Activated B cell treated with CpG ODN at 0.5 μM for 24 hours (primary cell): ENCODE measurements around the gene LUC7L3. TPM values are rescaled to one million over a fixed set of nuclear protein-coding genes. Genes with fewer than 3 reads are reported as not detected.

Experiments
- ATAC-seq: fragments of 200-7000 bp; cut with Tn5 transposase; one replicate; pipeline ENCODE4 v1.10.0; 2021; ENCODE audit warnings: low read depth, mild to moderate bottlenecking, moderate library complexity
- CTCF ChIA-PET: fragments of 350-600 bp; sonication (Branson Sonifier 250); formaldehyde crosslinking; loops from one replicate; lab custom pipeline; 2021; ENCODE audit warnings: antibody characterized with exemption; lab: Charles Lee
- POLR2A ChIA-PET: fragments of 350-600 bp; sonication (Branson Sonifier 250); formaldehyde crosslinking; loops from one replicate; lab custom pipeline; 2021; ENCODE audit warnings: antibody characterized with exemption; lab: Charles Lee
- DNase-seq: peaks from one replicate; pipeline ENCODE4 v3.0.0; 2022
- H3K27ac Mint-ChIP-seq: one replicate; pipeline ENCODE4 v1.8.0; 2020; ENCODE audit warnings: mixed read lengths
- H3K27me3 Mint-ChIP-seq: one replicate; pipeline ENCODE4 v1.8.0; 2021; ENCODE audit warnings: mixed read lengths
- H3K36me3 Mint-ChIP-seq: one replicate; pipeline ENCODE4 v1.8.0; 2021; ENCODE audit warnings: low read depth, mixed read lengths
- H3K4me1 Mint-ChIP-seq: one replicate; pipeline ENCODE4 v1.8.0; 2021; ENCODE audit warnings: mixed read lengths
- H3K4me3 Mint-ChIP-seq: one replicate; pipeline ENCODE4 v1.8.0; 2020; ENCODE audit warnings: mild to moderate bottlenecking, mixed read lengths
- H3K9me3 Mint-ChIP-seq: one replicate; pipeline ENCODE4 v1.8.0; 2020; ENCODE audit warnings: mixed read lengths
- CTCF ChIP-seq: fragments of 200-600 bp; IDR thresholded peaks from one replicate; pipeline ENCODE4 v1.8.0; 2022; ENCODE audit warnings: antibody characterized with exemption, mild to moderate bottlenecking
- intact Hi-C: fragments of 100-400 bp; cut with micrococcal nuclease; formaldehyde crosslinking; loops from one replicate; pipeline ENCODE4 v1.15.1; 2024
- total RNA-seq: library from RNA; stranded (reverse); gene quantifications from 2 replicates; pipeline ENCODE4 v1.2.3, GENCODE V29; 2022

The LUC7L3 gene
- total RNA-seq, 1 donor from 2014 or later = 158 TPM

GRCh38 chr17:50771991-50772785, 52.8 kb downstream of the LUC7L3 start:
- CTCF ChIA-PET = no interaction called here
- ATAC-seq = no peak
- no peaks in the 10 kb centered on the region for H3K27me3 Mint-ChIP-seq
- POLR2A ChIA-PET = interaction anchor here (0.7 to 1.1 kb wide), 2 partner anchors 10 to 53 kb away, joined by 3 read pairs; partner anchors contain the start of gene LUC7L3
- TF ChIP-seq CTCF = no peak
- peak overlapping the region; percentile 10 for H3K27ac Mint-ChIP-seq
- peaks cover 6% of the 10 kb centered on the region for H3K4me1 Mint-ChIP-seq
- no peaks in the 10 kb centered on the region for H3K36me3 Mint-ChIP-seq
- H3K4me3 Mint-ChIP-seq = no peak overlapping the region
- intact Hi-C loops = no loop called here
- no peak for DNase-seq
- H3K9me3 Mint-ChIP-seq = no peaks in the 10 kb centered on the region

GRCh38 chr17:50774225-50774803, 54.9 kb downstream of the LUC7L3 start:
- no peak for TF ChIP-seq CTCF
- H3K4me1 Mint-ChIP-seq = peaks cover 6% of the 10 kb centered on the region
- DNase-seq = no peak
- no peak for ATAC-seq
- no peak overlapping the region for H3K4me3 Mint-ChIP-seq
- ChIA-PET POLR2A (no interaction called here), CTCF (interaction anchor here (0.7 kb wide), 1 partner anchor 9 kb away, joined by 3 read pairs; no protein-coding TSS in a partner anchor)
- H3K9me3 Mint-ChIP-seq = no peaks in the 10 kb centered on the region
- intact Hi-C loops = no loop called here
- no peaks in the 10 kb centered on the region for H3K27me3 Mint-ChIP-seq
- no peak overlapping the region for H3K27ac Mint-ChIP-seq
- no peaks in the 10 kb centered on the region for H3K36me3 Mint-ChIP-seq

- Mint-ChIP-seq H3K4me1 (peaks cover 6% of the 10 kb centered on the region), H3K27ac (no peak overlapping the region), H3K4me3 (no peak overlapping the region), H3K9me3 (no peaks in the 10 kb centered on the region), H3K27me3 (no peaks in the 10 kb centered on the region), H3K36me3 (no peaks in the 10 kb centered on the region)
- ChIA-PET CTCF (no interaction called here), POLR2A (interaction anchor here (0.6 to 0.7 kb wide), 2 partner anchors 52 to 273 kb away, joined by 4 to 8 read pairs; no protein-coding TSS in a partner anchor)
- ATAC-seq (no peak), DNase-seq (no peak)
- TF ChIP-seq CTCF = no peak
- intact Hi-C loops = no loop called here
Measured at GRCh38 chr17:50775926-50776325, 56.5 kb downstream of the LUC7L3 start.

DNA sequence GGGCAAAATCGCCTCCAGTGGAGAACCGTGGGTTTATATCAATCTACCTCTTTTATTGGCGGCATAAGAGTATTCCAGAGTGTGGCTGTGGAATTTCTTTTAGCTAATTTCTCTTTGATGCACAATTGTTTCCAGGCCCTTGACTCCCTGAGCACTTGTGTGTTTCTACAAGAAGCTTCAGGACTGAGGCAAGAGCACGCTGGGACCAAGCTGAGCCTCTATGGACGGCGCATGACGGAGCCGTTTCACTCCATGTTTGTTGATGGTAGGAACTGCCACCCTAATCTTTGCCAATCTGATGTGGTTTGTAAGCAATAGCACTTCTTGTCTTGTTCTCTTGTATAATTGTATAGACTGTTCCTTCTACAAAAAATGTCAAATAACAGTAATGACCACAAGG, 59.1 kb downstream of the LUC7L3 start:
- H3K4me1 Mint-ChIP-seq = peaks cover 6% of the 10 kb centered on the region
- DNase-seq (no peak), ATAC-seq (no peak)
- H3K4me3 Mint-ChIP-seq = no peak overlapping the region
- CTCF ChIA-PET = no interaction called here
- intact Hi-C loops = no loop called here
- H3K36me3 Mint-ChIP-seq = no peaks in the 10 kb centered on the region
- no peaks in the 10 kb centered on the region for H3K9me3 Mint-ChIP-seq
- peaks cover 9% of the 10 kb centered on the region for H3K27me3 Mint-ChIP-seq
- POLR2A ChIA-PET = interaction anchor here (0.6 kb wide), 1 partner anchor 366 kb away, joined by 3 read pairs; no protein-coding TSS in a partner anchor
- no peak overlapping the region for H3K27ac Mint-ChIP-seq
- no peak for TF ChIP-seq CTCF

DNA sequence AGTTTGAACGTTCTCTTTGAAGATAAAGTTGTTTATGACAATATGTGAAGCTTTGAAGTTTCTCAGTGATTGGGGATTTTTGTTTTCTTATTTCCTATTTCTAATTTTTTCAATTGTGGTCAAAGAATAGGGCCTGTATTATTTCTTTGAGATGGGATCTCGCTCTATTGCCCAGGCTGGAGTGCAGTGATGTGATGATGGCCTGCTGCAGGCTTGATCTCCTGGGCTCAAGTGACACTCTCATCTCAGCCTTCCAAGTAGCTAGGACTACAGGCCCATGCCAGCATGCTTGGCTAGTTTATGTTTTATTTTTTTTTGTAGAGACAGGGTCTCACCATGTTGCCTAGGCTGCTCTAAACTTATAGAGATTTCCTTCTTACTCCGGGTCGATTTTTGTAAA, 59.6 kb downstream of the LUC7L3 start:
- no peak for DNase-seq
- Mint-ChIP-seq H3K36me3 (no peaks in the 10 kb centered on the region), H3K27ac (no peak overlapping the region), H3K4me3 (no peak overlapping the region), H3K9me3 (no peaks in the 10 kb centered on the region), H3K4me1 (peaks cover 6% of the 10 kb centered on the region), H3K27me3 (peaks cover 9% of the 10 kb centered on the region)
- CTCF ChIA-PET = no interaction called here
- POLR2A ChIA-PET = no interaction called here
- intact Hi-C loops = no loop called here
- no peak for ATAC-seq
- TF ChIP-seq CTCF = no peak
